Measurements from ENCODE around the gene RBBP8NL.
A peak's percentile ranks its signal among the peaks of the same experiment; 100 is the strongest.

Gene RBBP8NL

GRCh38 chr20:62409086-62409853 lies 18.1 kb downstream of the RBBP8NL start:
- no peak for TF ChIP-seq CTCF (IDR thresholded peaks at IDR 0.05)
- Histone ChIP-seq H3K4me1 (peaks cover 0 to 62% (median 31%) of the 10 kb centered on the region in 4 donors), H3K4me3 (no peak overlapping the region), H3K36me3 (no peaks in the 10 kb centered on the region), H3K9me3 (no peaks in the 10 kb centered on the region), H3K27me3 (peaks cover 0 to 36% of the 10 kb centered on the region in 2 donors), H3K27ac (no peak overlapping the region)
- no peak for DNase-seq
- intact Hi-C loops (cut with DNase I; ENCODE audit: low total_unique reads) = no loop called here

GRCh38 chr20:62408640-62409039 lies 18.7 kb downstream of the RBBP8NL start:
- H3K4me3 ChIP-seq = no peak overlapping the region
- H3K9me3 ChIP-seq = no peaks in the 10 kb centered on the region
- intact Hi-C loops (cut with DNase I; ENCODE audit: low total_unique reads) = no loop called here
- H3K36me3 ChIP-seq = peaks cover 0 to under 1% (median 0%) of the 10 kb centered on the region in 3 donors
- TF ChIP-seq CTCF (IDR thresholded peaks at IDR 0.05) = no peak
- no peak overlapping the region for H3K27ac ChIP-seq
- peaks cover 0 to 36% of the 10 kb centered on the region in 2 donors for H3K27me3 ChIP-seq
- H3K4me1 ChIP-seq = peaks cover 0 to 62% (median 31%) of the 10 kb centered on the region in 4 donors
- no peak for DNase-seq

- intact Hi-C loops (cut with DNase I; ENCODE audit: low total_unique reads) = no loop called here
- no peak overlapping the region for H3K27ac ChIP-seq
- peaks cover 0 to 6% (median 0%) of the 10 kb centered on the region in 3 donors for H3K36me3 ChIP-seq
- no peak overlapping the region for H3K4me3 ChIP-seq
- H3K4me1 ChIP-seq = peaks cover 0 to 62% (median 31%) of the 10 kb centered on the region in 4 donors
- no peaks in the 10 kb centered on the region for H3K9me3 ChIP-seq
- DNase-seq = no peak
- peaks cover 0 to 36% of the 10 kb centered on the region in 2 donors for H3K27me3 ChIP-seq
- no peak for TF ChIP-seq CTCF (IDR thresholded peaks at IDR 0.05)
Measured at GRCh38 chr20:62408055-62408454, 19.3 kb downstream of the RBBP8NL start.

GRCh38 chr20:62407221-62407992 lies 19.9 kb downstream of the RBBP8NL start, which contains the start of gene CABLES2:
TSS of gene CABLES2 (minus strand) at chr20:62407285. CDS start at chr20:62407276, 9 bp downstream.
- Histone ChIP-seq H3K4me1 (peaks cover 0 to 62% (median 31%) of the 10 kb centered on the region in 4 donors), H3K27ac (peak within 1 kb of the TSS; percentile 65 to 76), H3K27me3 (peaks cover 0 to 36% of the 10 kb centered on the region in 2 donors), H3K4me3 (peak within 1 kb of the TSS; percentile 72 to 76), H3K36me3 (peaks cover 0 to 13% (median 0%) of the 10 kb centered on the region in 3 donors), H3K9me3 (no peaks in the 10 kb centered on the region)
- intact Hi-C loops (cut with DNase I; ENCODE audit: low total_unique reads) = no loop called here
- DNase-seq = peak; percentile 94 to 96
- TF ChIP-seq CTCF (IDR thresholded peaks at IDR 0.05) = peak in 1 of 2 experiments; percentile 46

GRCh38 chr20:62406635-62407176 lies 20.6 kb downstream of the RBBP8NL start:
- peaks cover 0 to 33% of the 10 kb centered on the region in 2 donors for H3K27me3 ChIP-seq
- H3K36me3 ChIP-seq = peaks cover 0 to 20% (median 0%) of the 10 kb centered on the region in 3 donors
- TF ChIP-seq CTCF (IDR thresholded peaks at IDR 0.05) = no peak
- no peaks in the 10 kb centered on the region for H3K9me3 ChIP-seq
- H3K27ac ChIP-seq = peak overlapping the region; percentile 65 to 76
- no peak for DNase-seq
- peaks cover 0 to 62% (median 31%) of the 10 kb centered on the region in 4 donors for H3K4me1 ChIP-seq
- H3K4me3 ChIP-seq = peak overlapping the region; percentile 72 to 76
- intact Hi-C loops (cut with DNase I; ENCODE audit: low total_unique reads) = no loop called here

Data from tibial artery (tissue), 4 donors.